Testis (tissue), 3 donors: ENCODE data around the gene PAGE2. TPM values are rescaled to one million over a fixed set of nuclear protein-coding genes. Genes with fewer than 3 reads are reported as not detected.

ENCODE experiments used
- DNase-seq: peaks from one replicate; pipeline ENCODE4 v3.0.0-alpha.2; 2019
- H3K27ac ChIP-seq, 2 donors: fragments of 200-600 bp; sonication (generic); one replicate each; pipeline ENCODE4 v1.5.1; 2019
- H3K27me3 ChIP-seq: fragments of 200-600 bp; sonication (generic); one replicate; pipeline ENCODE4 v1.5.1; 2019
- H3K36me3 ChIP-seq: fragments of 200-600 bp; sonication (generic); one replicate; pipeline ENCODE4 v1.5.1; 2017; ENCODE audit warnings: low read depth; ENCODE audit errors: missing control alignments
- H3K4me1 ChIP-seq: fragments of 200-600 bp; sonication (generic); one replicate; pipeline ENCODE4 v1.5.1; 2019
- H3K4me3 ChIP-seq, 2 donors: fragments of 200-600 bp; sonication (generic); one replicate each; pipeline ENCODE4 v1.5.1; 2017 to 2019
- H3K9me3 ChIP-seq: fragments of 200-600 bp; sonication (generic); one replicate; pipeline ENCODE4 v1.5.1; 2017
- CTCF ChIP-seq, 3 experiments: fragments of 450-650 bp in 2 of 3; fragments of 200-600 bp in 1 of 3; sonication (generic) in 1 of 3; IDR thresholded peaks; one replicate each; pipeline ENCODE4 v1.5.1; 2016 to 2019; ENCODE audit warnings: antibody characterized with exemption in 3 of 3, mild to moderate bottlenecking in 2 of 3, moderate library complexity in 1 of 3
- POLR2A ChIP-seq: fragments of 450-650 bp; IDR thresholded peaks from one replicate; pipeline ENCODE4 v1.6.1; 2017; ENCODE audit warnings: antibody characterized with exemption, mild to moderate bottlenecking, moderate library complexity
- WGBS, 2 donors: methylation state at CpG; one replicate each; pipeline ENCODE4 v1.1.5; 2018; 5-methylcytosine and 5-hydroxymethylcytosine counted together
- intact Hi-C: fragments of 100-400 bp; cut with DNase I; formaldehyde crosslinking; loops from one replicate; pipeline ENCODE4 v1.15.1; 2023; ENCODE audit warnings: low total_unique reads
- polyA plus RNA-seq: library from polyadenylated mRNA; stranded (reverse); fragments of 350-450 nt; fragmentation: Illumina TruSeq; extraction: RNeasy Lipid Tissue Mini Kit (QIAGEN cat#74804); gene quantifications from one replicate; pipeline ENCODE4 v1.2.3, GENCODE V29; 2014; ENCODE audit warnings: low read depth, low replicate concordance; ENCODE audit not compliant: insufficient read depth
- total RNA-seq, 2 donors: library from RNA; depleted of rRNA; stranded (reverse); fragments of >200 nt; gene quantifications; one replicate each; pipeline ENCODE4 v1.2.3, GENCODE V29; 2016

Gene PAGE2
- total and polyA plus RNA-seq, 3 donors from 2014 or later, result 24.3 to 34.3 (median 31.4) TPM

- intact Hi-C loops, result no loop called here
- Histone ChIP-seq H3K27ac (peak overlapping the region in 1 of 2 donors; percentile 18), H3K4me3 (no peak overlapping the region), H3K36me3 (no peaks in the 10 kb centered on the region), H3K9me3 (no peaks in the 10 kb centered on the region), H3K27me3 (no peaks in the 10 kb centered on the region), H3K4me1 (peaks cover 6% of the 10 kb centered on the region)
- WGBS, 2 donors, result 19% methylated on average over 2 of the region's 2 CpGs
- DNase-seq, result peak; percentile 24
- no peak for TF ChIP-seq POLR2A
Measured at GRCh38 chrX:55120761-55121358, 32.0 kb downstream of the PAGE2 start.

- intact Hi-C loops, result no loop called here
- peaks cover 6% of the 10 kb centered on the region for H3K4me1 ChIP-seq
Measured at GRCh38 chrX:55123900-55124299, 35.1 kb downstream of the PAGE2 start.

GRCh38 chrX:55127692-55128091, 38.9 kb downstream of the PAGE2 start:
- TF ChIP-seq POLR2A (no peak), CTCF (IDR thresholded peaks at IDR 0.05) (no peak)
- no peak overlapping the region for H3K4me3 ChIP-seq
- DNase-seq, result no peak
- no peaks in the 10 kb centered on the region for H3K36me3 ChIP-seq
- WGBS, 2 donors, result 85 to 89% methylated on average over 2 of the region's 2 CpGs
- H3K27me3 ChIP-seq, result no peaks in the 10 kb centered on the region
- intact Hi-C loops, result no loop called here
- H3K27ac ChIP-seq, result no peak overlapping the region
- no peaks in the 10 kb centered on the region for H3K9me3 ChIP-seq
- no peaks in the 10 kb centered on the region for H3K4me1 ChIP-seq

More at GRCh38 chrX:55123900-55124299, 35.1 kb downstream of the PAGE2 start:
- H3K36me3 ChIP-seq, result no peaks in the 10 kb centered on the region
- no peak for DNase-seq
- TF ChIP-seq CTCF (IDR thresholded peaks at IDR 0.05) (no peak), POLR2A (no peak)
- 70 to 72% methylated on average over 7 of the region's 7 CpGs for WGBS, 2 donors
- no peak overlapping the region for H3K4me3 ChIP-seq
- no peaks in the 10 kb centered on the region for H3K27me3 ChIP-seq
- H3K27ac ChIP-seq, result no peak overlapping the region
- H3K9me3 ChIP-seq, result no peaks in the 10 kb centered on the region

- no peak for DNase-seq
- Histone ChIP-seq H3K4me1 (no peaks in the 10 kb centered on the region), H3K36me3 (no peaks in the 10 kb centered on the region), H3K4me3 (no peak overlapping the region), H3K27ac (no peak overlapping the region), H3K9me3 (no peaks in the 10 kb centered on the region), H3K27me3 (no peaks in the 10 kb centered on the region)
- intact Hi-C loops, result no loop called here
- TF ChIP-seq POLR2A (no peak), CTCF (IDR thresholded peaks at IDR 0.05) (no peak)
- 84 to 88% methylated on average over 2 of the region's 2 CpGs for WGBS, 2 donors
Measured at GRCh38 chrX:55129361-55129760, 40.5 kb downstream of the PAGE2 start.

- H3K9me3 ChIP-seq, result no peaks in the 10 kb centered on the region
- no peak for DNase-seq
- H3K4me3 ChIP-seq, result no peak overlapping the region
- 89 to 93% methylated on average over 4 of the region's 4 CpGs for WGBS, 2 donors
- TF ChIP-seq CTCF (IDR thresholded peaks at IDR 0.05), result no peak
- TF ChIP-seq POLR2A, result no peak
- H3K36me3 ChIP-seq, result no peaks in the 10 kb centered on the region
- no peak overlapping the region for H3K27ac ChIP-seq
- no peaks in the 10 kb centered on the region for H3K4me1 ChIP-seq
- H3K27me3 ChIP-seq, result no peaks in the 10 kb centered on the region
- intact Hi-C loops, result no loop called here
Measured at GRCh38 chrX:55130481-55130880, 41.7 kb downstream of the PAGE2 start.
